ENCODE data around the gene CUX1.

CUX1 gene

DNA sequence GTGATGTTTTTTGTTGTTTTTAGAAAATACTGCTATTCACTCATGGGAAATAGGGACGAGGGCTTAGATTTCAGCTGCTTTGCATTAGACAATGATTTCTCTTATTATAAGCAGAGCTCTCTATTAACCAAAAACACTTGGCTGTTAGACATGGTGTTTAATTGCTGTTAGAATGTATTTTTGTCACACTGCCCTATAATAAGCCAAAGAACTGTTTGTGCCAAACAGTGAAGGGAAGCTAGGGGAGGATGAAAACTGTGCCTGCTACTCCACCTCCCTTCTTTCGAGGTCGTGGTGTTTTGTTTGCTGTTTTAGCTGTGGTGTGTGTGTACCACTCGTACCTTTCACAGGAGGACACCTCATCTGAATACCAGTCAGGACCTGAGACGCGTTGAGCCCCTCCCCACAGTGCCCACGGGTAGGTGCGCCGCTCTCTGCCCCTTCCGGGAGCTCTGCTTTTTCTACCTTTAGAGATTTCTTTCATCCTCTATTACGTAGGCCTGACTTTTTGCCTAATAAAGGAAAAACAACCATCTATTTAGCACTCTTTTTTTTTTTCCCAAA is 57.9 kb downstream of the CUX1 start:
- Histone ChIP-seq H3K36me3 (ENCODE audit: insufficient read depth, low read length) (no peaks in the 10 kb centered on the region), H3K79me2 (ENCODE audit: control insufficient read depth, insufficient read depth, low read length, unreplicated experiment) (peaks cover 15% of the 10 kb centered on the region), H3K4me3 (ENCODE audit: low read depth, low read length) (no peak overlapping the region), H3K4me1 (ENCODE audit: control insufficient read depth, insufficient read depth, low read length, unreplicated experiment) (peaks cover 9% of the 10 kb centered on the region), H2AFZ (ENCODE audit: low read length, unreplicated experiment) (no peak overlapping the region), H3K27ac (ENCODE audit: low read depth, low read length) (no peak overlapping the region), H3K27me3 (ENCODE audit: insufficient read depth, low read length) (no peaks in the 10 kb centered on the region)

DNA sequence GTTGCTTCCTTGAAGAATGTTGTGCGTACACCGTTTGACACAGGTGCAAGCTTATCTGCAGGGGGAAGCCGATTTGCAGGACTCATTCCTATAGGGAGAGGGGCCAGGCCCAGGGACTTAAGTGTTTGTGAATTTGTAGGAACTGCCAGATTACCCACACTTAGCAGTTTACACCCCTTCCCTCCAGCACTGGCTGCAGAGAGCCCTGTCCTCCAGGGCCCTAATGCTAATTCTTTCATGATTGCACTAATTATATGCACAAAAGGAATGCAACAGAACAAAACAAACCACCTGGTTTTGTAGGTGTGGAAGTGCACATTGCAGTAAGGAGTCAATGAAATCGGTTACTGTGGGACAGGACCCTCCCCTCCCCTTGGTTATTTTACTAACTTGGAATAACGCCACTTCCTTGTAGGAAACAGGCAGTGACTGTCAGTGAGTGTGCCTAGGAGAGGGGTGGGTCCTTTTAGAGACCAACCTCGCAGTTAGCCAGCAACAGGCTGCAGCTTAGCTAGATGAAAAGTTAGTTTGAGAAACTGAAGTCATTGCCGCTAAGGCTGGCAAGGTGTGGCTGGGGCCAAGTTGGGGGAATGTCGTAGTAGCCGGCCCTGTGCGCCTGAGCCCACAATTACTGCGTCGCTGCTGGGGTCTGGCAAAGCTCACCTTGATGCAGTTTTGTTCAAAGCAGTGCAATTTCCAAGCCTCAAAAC is 60.6 kb downstream of the CUX1 start:
- no peak overlapping the region for H3K4me3 ChIP-seq (ENCODE audit: low read depth, low read length)
- H3K27me3 ChIP-seq (ENCODE audit: insufficient read depth, low read length) = no peaks in the 10 kb centered on the region
- no peaks in the 10 kb centered on the region for H3K36me3 ChIP-seq (ENCODE audit: insufficient read depth, low read length)
- peaks cover 28% of the 10 kb centered on the region for H3K4me1 ChIP-seq (ENCODE audit: control insufficient read depth, insufficient read depth, low read length, unreplicated experiment)
- H3K79me2 ChIP-seq (ENCODE audit: control insufficient read depth, insufficient read depth, low read length, unreplicated experiment) = peaks cover 15% of the 10 kb centered on the region
- H2AFZ ChIP-seq (ENCODE audit: low read length, unreplicated experiment) = no peak overlapping the region
- H3K27ac ChIP-seq (ENCODE audit: low read depth, low read length) = no peak overlapping the region

DNA sequence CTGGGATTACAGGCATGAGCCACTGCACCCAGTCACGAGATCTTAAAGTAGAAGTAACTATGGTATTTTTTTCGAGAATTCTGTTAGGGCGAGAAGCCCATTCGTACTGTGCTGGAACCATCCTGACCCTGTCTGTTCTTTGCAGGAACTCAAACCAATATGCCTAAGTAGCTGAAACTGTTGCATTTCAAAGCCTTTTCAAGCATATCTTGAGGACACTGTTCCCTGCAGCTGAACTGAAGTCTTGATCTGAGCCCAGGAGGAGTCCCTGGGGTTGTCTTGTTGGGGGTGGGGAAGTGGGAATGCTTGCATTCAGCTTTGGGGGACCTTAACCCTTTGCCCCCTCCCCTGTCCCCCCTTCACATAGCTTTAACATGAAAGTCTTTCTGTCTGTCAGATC is 61.5 kb downstream of the CUX1 start:
- H3K4me1 ChIP-seq (ENCODE audit: control insufficient read depth, insufficient read depth, low read length, unreplicated experiment) = peaks cover 30% of the 10 kb centered on the region
- peaks cover 17% of the 10 kb centered on the region for H3K79me2 ChIP-seq (ENCODE audit: control insufficient read depth, insufficient read depth, low read length, unreplicated experiment)
- H3K27ac ChIP-seq (ENCODE audit: low read depth, low read length) = no peak overlapping the region
- H3K36me3 ChIP-seq (ENCODE audit: insufficient read depth, low read length) = no peaks in the 10 kb centered on the region
- no peak overlapping the region for H2AFZ ChIP-seq (ENCODE audit: low read length, unreplicated experiment)
- no peaks in the 10 kb centered on the region for H3K27me3 ChIP-seq (ENCODE audit: insufficient read depth, low read length)
- no peak overlapping the region for H3K4me3 ChIP-seq (ENCODE audit: low read depth, low read length)

DNA sequence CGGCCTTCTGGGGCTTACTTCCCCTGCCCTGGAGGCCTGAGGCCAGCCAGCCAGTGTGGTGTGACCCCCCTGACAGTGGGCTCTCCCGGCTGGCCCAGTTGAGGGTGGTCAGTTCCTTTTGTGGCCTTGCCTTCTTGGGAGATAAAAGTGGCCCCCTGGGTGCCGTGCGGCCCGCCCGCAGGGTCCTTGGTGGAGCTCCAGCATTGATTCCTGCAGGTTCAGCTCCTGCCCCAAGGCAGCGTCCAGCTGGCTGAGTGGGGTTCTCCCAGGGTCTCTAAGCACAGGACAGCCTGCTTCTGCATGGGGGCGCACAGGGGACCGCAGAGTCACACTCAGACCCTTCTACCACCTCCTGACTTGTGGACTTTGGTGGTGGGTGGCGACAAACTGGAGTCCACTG is 62.1 kb downstream of the CUX1 start:
- Histone ChIP-seq H2AFZ (ENCODE audit: low read length, unreplicated experiment) (no peak overlapping the region), H3K79me2 (ENCODE audit: control insufficient read depth, insufficient read depth, low read length, unreplicated experiment) (peaks cover 22% of the 10 kb centered on the region), H3K27me3 (ENCODE audit: insufficient read depth, low read length) (no peaks in the 10 kb centered on the region), H3K27ac (ENCODE audit: low read depth, low read length) (no peak overlapping the region), H3K4me1 (ENCODE audit: control insufficient read depth, insufficient read depth, low read length, unreplicated experiment) (peaks cover 26% of the 10 kb centered on the region), H3K36me3 (ENCODE audit: insufficient read depth, low read length) (no peaks in the 10 kb centered on the region), H3K4me3 (ENCODE audit: low read depth, low read length) (no peak overlapping the region)

DNA sequence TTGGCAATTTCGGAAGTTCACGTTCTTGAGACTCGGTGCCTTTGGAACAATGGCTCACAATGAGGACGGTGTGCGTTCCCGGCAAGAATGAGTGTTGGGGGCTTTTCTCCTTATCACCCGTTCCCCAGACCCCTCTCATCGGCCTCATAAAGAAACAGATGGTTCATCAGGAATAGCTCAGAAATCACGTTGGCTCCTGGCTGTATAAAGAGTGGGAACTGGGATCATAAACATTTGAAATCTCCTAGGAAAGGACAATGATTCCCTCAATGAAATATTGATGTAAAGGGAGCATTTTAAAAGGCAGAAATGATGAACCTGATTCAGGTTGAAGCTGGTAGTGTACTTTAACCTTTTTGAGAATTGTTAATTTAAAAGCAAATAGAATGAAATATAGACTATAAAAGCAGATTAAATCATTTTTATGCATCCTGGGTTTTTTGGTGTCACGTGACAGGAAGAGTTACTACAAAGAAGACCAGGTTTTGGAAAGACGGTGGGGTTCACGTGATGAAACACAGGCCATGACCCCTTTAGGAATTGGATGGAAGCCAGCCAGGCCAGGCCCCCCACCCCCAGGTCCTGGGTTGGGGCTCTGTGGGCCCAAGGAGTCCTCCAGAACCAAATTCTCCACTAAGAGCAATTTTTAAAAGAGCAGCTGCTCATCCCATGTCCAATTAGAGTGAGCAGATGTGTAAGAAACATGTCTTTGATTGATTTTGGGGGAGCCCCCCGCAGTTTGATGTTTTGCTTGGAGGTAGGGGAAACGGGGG is 63.0 kb downstream of the CUX1 start:
- peaks cover 26% of the 10 kb centered on the region for H3K4me1 ChIP-seq (ENCODE audit: control insufficient read depth, insufficient read depth, low read length, unreplicated experiment)
- H3K27ac ChIP-seq (ENCODE audit: low read depth, low read length) = peak overlapping the region; percentile 99
- peaks cover 27% of the 10 kb centered on the region for H3K79me2 ChIP-seq (ENCODE audit: control insufficient read depth, insufficient read depth, low read length, unreplicated experiment)

GRCh38 chr7:101882005-101882421 is 64.6 kb downstream of the CUX1 start:
- peaks cover 26% of the 10 kb centered on the region for H3K4me1 ChIP-seq (ENCODE audit: control insufficient read depth, insufficient read depth, low read length, unreplicated experiment)
- H3K79me2 ChIP-seq (ENCODE audit: control insufficient read depth, insufficient read depth, low read length, unreplicated experiment) = peaks cover 38% of the 10 kb centered on the region
- peak overlapping the region; percentile 55; the same call in 1 of the 2 replicates for H3K4me3 ChIP-seq (ENCODE audit: low read depth, low read length)

More for the DNA sequence above, 63.0 kb downstream of the CUX1 start:
- Histone ChIP-seq H3K4me3 (ENCODE audit: low read depth, low read length) (no peak overlapping the region), H3K27me3 (ENCODE audit: insufficient read depth, low read length) (no peaks in the 10 kb centered on the region), H2AFZ (ENCODE audit: low read length, unreplicated experiment) (no peak overlapping the region), H3K36me3 (ENCODE audit: insufficient read depth, low read length) (no peaks in the 10 kb centered on the region)

DNA sequence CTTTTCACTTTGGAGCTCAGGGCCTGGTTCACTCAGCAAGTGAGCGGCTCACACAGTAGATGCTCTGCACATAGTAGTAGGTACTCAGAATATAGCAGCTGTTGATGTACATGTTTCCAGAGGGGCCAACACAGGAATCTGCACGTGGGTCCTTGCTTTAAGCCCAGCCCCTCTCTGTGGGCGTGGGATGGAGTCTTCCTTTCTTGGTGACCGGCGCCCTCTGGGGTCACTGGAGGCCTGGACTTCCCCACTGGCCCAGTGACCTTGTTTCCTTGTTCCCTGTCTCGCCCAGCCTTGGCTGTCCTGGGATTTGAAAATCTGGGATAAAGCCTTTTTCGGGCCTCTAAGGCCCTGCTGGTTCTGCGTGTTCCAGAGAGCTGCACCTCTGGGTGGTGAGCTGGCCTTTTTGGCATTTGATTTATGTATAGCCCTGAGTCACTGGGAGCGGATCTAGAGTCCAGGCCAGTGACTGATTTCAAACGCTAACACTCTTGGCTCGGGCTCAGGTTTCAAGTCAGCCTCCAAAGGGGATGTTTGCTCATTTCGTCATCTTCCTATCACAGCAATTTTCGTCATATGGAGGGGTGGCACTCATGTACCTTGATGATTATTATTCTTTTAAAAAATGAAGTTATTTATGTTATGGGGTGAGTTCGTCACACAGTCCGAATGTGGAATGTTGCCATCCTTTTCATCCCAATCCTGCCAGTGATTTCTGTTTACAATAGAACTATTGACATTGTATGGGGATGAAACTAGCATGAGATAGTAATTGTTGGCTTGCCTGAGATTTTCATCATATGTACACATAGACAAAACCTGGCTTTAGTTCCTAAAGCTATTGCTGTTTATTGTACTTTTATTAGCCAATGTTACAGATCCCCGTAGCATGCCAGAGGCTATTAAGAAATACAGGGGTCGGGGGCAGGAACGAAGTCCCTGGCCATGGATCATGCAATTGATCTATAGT is 65.5 kb downstream of the CUX1 start:
- Histone ChIP-seq H3K79me2 (ENCODE audit: control insufficient read depth, insufficient read depth, low read length, unreplicated experiment) (peaks cover 39% of the 10 kb centered on the region), H3K27ac (ENCODE audit: low read depth, low read length) (peak overlapping the region; percentile 99), H3K36me3 (ENCODE audit: insufficient read depth, low read length) (no peaks in the 10 kb centered on the region), H2AFZ (ENCODE audit: low read length, unreplicated experiment) (no peak overlapping the region), H3K27me3 (ENCODE audit: insufficient read depth, low read length) (no peaks in the 10 kb centered on the region), H3K4me1 (ENCODE audit: control insufficient read depth, insufficient read depth, low read length, unreplicated experiment) (peaks cover 26% of the 10 kb centered on the region), H3K4me3 (ENCODE audit: low read depth, low read length) (peak overlapping the region; percentile 55)

More at GRCh38 chr7:101882005-101882421, 64.6 kb downstream of the CUX1 start:
- Histone ChIP-seq H2AFZ (ENCODE audit: low read length, unreplicated experiment) (no peak overlapping the region), H3K27ac (ENCODE audit: low read depth, low read length) (peak overlapping the region; percentile 99), H3K36me3 (ENCODE audit: insufficient read depth, low read length) (no peaks in the 10 kb centered on the region), H3K27me3 (ENCODE audit: insufficient read depth, low read length) (no peaks in the 10 kb centered on the region)

DNA sequence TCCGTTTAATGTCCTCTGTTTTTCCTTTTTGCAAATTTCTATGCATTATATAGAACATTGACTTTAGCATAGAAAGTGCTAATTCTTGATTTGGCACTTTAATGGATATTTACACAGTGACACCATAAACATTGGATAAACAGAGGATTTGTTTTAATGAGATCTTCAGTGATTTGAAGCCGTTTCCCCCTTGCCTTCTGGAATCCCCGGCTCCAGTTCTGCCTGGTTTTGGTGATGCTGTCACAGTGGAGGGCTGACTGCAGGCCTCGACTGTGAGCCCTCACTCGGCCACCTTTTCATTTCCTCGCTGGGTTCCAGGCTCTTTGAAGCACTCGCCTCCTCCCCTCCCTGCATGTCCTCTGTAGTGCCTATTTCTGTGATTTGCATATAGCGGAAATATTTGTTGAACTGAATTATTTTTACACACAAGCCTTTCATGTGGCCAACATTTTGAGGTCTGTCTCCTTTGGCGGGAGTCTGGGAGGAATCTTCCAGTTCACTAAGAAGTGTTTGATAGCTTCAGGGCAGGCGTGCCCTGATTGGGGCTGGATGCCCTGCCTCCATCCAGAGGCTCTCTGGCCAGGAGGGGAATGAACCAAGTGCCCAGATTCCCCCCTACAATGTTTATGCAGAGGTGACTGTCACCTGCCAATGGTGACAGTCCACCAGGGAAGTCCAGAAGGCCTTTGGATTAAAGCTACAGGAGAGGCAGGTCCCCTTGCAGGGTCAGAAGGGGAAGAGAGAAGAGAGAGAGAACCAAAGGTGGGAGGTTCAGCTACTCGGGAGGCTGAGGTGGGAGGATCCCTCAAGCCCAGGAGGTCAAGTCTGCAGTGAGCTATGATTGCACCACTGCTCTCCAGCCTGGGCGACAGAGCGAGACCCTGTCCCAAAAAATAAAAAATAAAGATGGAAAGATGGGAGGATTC is 67.5 kb downstream of the CUX1 start:
- H3K4me1 ChIP-seq (ENCODE audit: control insufficient read depth, insufficient read depth, low read length, unreplicated experiment) = peaks cover 26% of the 10 kb centered on the region
- H3K27ac ChIP-seq (ENCODE audit: low read depth, low read length) = peak overlapping the region; percentile 99; the same call in 1 of the 2 replicates
- H3K4me3 ChIP-seq (ENCODE audit: low read depth, low read length) = no peak overlapping the region
- no peak overlapping the region for H2AFZ ChIP-seq (ENCODE audit: low read length, unreplicated experiment)
- H3K27me3 ChIP-seq (ENCODE audit: insufficient read depth, low read length) = no peaks in the 10 kb centered on the region
- H3K79me2 ChIP-seq (ENCODE audit: control insufficient read depth, insufficient read depth, low read length, unreplicated experiment) = peaks cover 32% of the 10 kb centered on the region
- H3K36me3 ChIP-seq (ENCODE audit: insufficient read depth, low read length) = no peaks in the 10 kb centered on the region

GRCh38 chr7:101885597-101885955 is 68.2 kb downstream of the CUX1 start:
- Histone ChIP-seq H2AFZ (ENCODE audit: low read length, unreplicated experiment) (no peak overlapping the region), H3K4me1 (ENCODE audit: control insufficient read depth, insufficient read depth, low read length, unreplicated experiment) (peaks cover 25% of the 10 kb centered on the region), H3K27ac (ENCODE audit: low read depth, low read length) (no peak overlapping the region), H3K36me3 (ENCODE audit: insufficient read depth, low read length) (no peaks in the 10 kb centered on the region), H3K79me2 (ENCODE audit: control insufficient read depth, insufficient read depth, low read length, unreplicated experiment) (peaks cover 33% of the 10 kb centered on the region), H3K27me3 (ENCODE audit: insufficient read depth, low read length) (no peaks in the 10 kb centered on the region), H3K4me3 (ENCODE audit: low read depth, low read length) (no peak overlapping the region)
